DMS79 (cell line): ENCODE data around the gene TRIM17.
"Not testable (repeated sequence)": the region's sequence is repeated elsewhere in the genome, so short reads cannot be mapped to it uniquely, and the experiment has no call there.

ENCODE experiments used
- DNase-seq: peaks from one replicate; lab custom pipeline; 2025; lab: John Stamatoyannopoulos, UW

The TRIM17 gene

GRCh38 chr1:228448372-228448771, 31.7 kb upstream of the TRIM17 start:
- no peak for DNase-seq

- no peak for DNase-seq
Measured at GRCh38 chr1:228446852-228447251, 30.2 kb upstream of the TRIM17 start.

- DNase-seq, result no peak
Measured at GRCh38 chr1:228445843-228446650, 29.4 kb upstream of the TRIM17 start.

- DNase-seq, result no peak
Measured at GRCh38 chr1:228445490-228445842, 28.8 kb upstream of the TRIM17 start.

GRCh38 chr1:228443395-228443794, 26.7 kb upstream of the TRIM17 start:
- no peak for DNase-seq

GRCh38 chr1:228440761-228441500, 24.3 kb upstream of the TRIM17 start:
- no peak for DNase-seq

- DNase-seq, result no peak
Measured at GRCh38 chr1:228438266-228438665, 21.6 kb upstream of the TRIM17 start.

GRCh38 chr1:228437424-228437962, 20.8 kb upstream of the TRIM17 start:
- DNase-seq, result no peak

- no peak for DNase-seq
Measured at GRCh38 chr1:228434689-228435088, 18.0 kb upstream of the TRIM17 start.

- not testable (repeated sequence) for DNase-seq
Measured at GRCh38 chr1:228433337-228434053, 16.8 kb upstream of the TRIM17 start.

GRCh38 chr1:228430243-228430642, 13.6 kb upstream of the TRIM17 start:
- DNase-seq, result no peak

GRCh38 chr1:228429698-228430097, 13.0 kb upstream of the TRIM17 start:
- no peak for DNase-seq

GRCh38 chr1:228429007-228429406, 12.3 kb upstream of the TRIM17 start:
- DNase-seq, result no peak

- DNase-seq, result no peak
Measured at GRCh38 chr1:228428412-228428811, 11.8 kb upstream of the TRIM17 start.

- DNase-seq, result no peak
Measured at GRCh38 chr1:228426518-228427175, 10.0 kb upstream of the TRIM17 start.

GRCh38 chr1:228424685-228425660, 8.3 kb upstream of the TRIM17 start:
- no peak for DNase-seq

GRCh38 chr1:228423404-228424053, 6.9 kb upstream of the TRIM17 start:
- no peak for DNase-seq

- no peak for DNase-seq
Measured at GRCh38 chr1:228420968-228421826, 4.5 kb upstream of the TRIM17 start.

GRCh38 chr1:228417483-228418203, 982 bp upstream of the TRIM17 start:
- DNase-seq, result no peak
